Measurements from ENCODE around the gene AMN. TPM values are rescaled to one million over a fixed set of nuclear protein-coding genes. Genes with fewer than 3 reads are reported as not detected.

AMN gene
- polyA plus RNA-seq, 1 donor from 2014 or later: 0.15 TPM

DNA sequence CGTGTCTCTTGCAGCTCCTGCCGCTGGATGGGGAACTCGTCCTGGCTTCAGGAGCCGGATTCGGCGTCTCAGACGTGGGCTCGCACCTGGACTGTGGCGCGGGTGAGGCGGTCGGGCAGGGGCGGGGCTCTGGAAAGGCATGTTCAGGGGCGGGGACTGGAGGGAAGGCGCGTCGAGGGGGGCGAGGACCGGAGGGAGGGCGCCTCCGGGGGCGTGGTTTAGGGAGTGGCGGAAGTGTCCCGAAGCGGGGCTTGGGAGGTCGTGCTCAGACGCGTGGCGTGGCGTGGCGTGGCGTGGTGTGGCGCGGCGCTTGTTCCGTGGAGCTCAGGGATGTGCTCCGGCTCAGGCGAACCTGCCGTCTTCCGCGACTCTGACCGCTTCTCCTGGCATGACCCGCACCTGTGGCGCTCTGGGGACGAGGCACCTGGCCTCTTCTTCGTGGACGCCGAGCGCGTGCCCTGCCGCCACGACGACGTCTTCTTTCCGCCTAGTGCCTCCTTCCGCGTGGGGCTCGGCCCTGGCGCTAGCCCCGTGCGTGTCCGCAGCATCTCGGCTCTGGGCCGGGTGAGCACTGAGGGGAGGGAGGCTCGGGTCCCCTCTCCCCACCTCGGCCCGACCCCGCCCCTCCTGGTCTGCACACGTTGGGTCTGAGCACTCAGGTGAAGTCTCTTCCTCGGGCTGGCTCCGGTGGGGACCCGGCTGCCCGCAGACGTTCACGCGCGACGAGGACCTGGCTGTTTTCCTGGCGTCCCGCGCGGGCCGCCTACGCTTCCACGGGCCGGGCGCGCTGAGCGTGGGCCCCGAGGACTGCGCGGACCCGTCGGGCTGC is 6.2 kb downstream of the AMN start:
- H3K4me2 ChIP-seq (ENCODE audit: low read length): no peak overlapping the region
- no peaks in the 10 kb centered on the region for H3F3A ChIP-seq (ENCODE audit: insufficient read depth, low read length, poor library complexity, severe bottlenecking)
- H3K36me3 ChIP-seq (ENCODE audit: insufficient read depth, low read length): no peaks in the 10 kb centered on the region
- no peak overlapping the region for H3K9ac ChIP-seq (ENCODE audit: low read length)
- TF ChIP-seq EP300 (conservative IDR thresholded peaks at IDR 0.05; ENCODE audit: poor library complexity, severe bottlenecking) (no peak), MXI1 (conservative IDR thresholded peaks at IDR 0.05; ENCODE audit: poor library complexity, severe bottlenecking) (no peak)
- TF ChIP-seq, protein P1, sequence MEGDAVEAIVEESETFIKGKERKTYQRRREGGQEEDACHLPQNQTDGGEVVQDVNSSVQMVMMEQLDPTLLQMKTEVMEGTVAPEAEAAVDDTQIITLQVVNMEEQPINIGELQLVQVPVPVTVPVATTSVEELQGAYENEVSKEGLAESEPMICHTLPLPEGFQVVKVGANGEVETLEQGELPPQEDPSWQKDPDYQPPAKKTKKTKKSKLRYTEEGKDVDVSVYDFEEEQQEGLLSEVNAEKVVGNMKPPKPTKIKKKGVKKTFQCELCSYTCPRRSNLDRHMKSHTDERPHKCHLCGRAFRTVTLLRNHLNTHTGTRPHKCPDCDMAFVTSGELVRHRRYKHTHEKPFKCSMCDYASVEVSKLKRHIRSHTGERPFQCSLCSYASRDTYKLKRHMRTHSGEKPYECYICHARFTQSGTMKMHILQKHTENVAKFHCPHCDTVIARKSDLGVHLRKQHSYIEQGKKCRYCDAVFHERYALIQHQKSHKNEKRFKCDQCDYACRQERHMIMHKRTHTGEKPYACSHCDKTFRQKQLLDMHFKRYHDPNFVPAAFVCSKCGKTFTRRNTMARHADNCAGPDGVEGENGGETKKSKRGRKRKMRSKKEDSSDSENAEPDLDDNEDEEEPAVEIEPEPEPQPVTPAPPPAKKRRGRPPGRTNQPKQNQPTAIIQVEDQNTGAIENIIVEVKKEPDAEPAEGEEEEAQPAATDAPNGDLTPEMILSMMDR (IDR thresholded peaks at IDR 0.05; ENCODE audit: poor library complexity, severe bottlenecking): no peak
- peaks cover 72% of the 10 kb centered on the region for H3K27me3 ChIP-seq (ENCODE audit: insufficient read depth, low read depth, low read length)
- no peaks in the 10 kb centered on the region for H3K9me3 ChIP-seq (ENCODE audit: low read length)
- peak overlapping the region; percentile 59 for H3K4me3 ChIP-seq (ENCODE audit: low read length)
- no peaks in the 10 kb centered on the region for H4K20me1 ChIP-seq (ENCODE audit: insufficient read depth)
- no peaks in the 10 kb centered on the region for H3K9me2 ChIP-seq (ENCODE audit: insufficient read depth, low read length)
- H3K79me2 ChIP-seq (replicated peaks; ENCODE audit: insufficient read depth, low read length): no peaks in the 10 kb centered on the region
- H2AFZ ChIP-seq (ENCODE audit: low read depth, low read length): no peak overlapping the region
- no peak overlapping the region for H3K27ac ChIP-seq (ENCODE audit: low read length)

GRCh38 chr14:102929241-102930137 is 7.0 kb downstream of the AMN start:
- Histone ChIP-seq H3K9me3 (ENCODE audit: low read length) (no peaks in the 10 kb centered on the region), H3K36me3 (ENCODE audit: insufficient read depth, low read length) (no peaks in the 10 kb centered on the region), H3K9me2 (ENCODE audit: insufficient read depth, low read length) (no peaks in the 10 kb centered on the region), H3K9ac (ENCODE audit: low read length) (no peak overlapping the region), H3K4me2 (ENCODE audit: low read length) (no peak overlapping the region), H3K4me3 (ENCODE audit: low read length) (peak overlapping the region; percentile 39), H3K27me3 (ENCODE audit: insufficient read depth, low read depth, low read length) (peaks cover 64% of the 10 kb centered on the region), H3F3A (ENCODE audit: insufficient read depth, low read length, poor library complexity, severe bottlenecking) (no peaks in the 10 kb centered on the region), H3K79me2 (replicated peaks; ENCODE audit: insufficient read depth, low read length) (no peaks in the 10 kb centered on the region), H2AFZ (ENCODE audit: low read depth, low read length) (no peak overlapping the region), H4K20me1 (ENCODE audit: insufficient read depth) (no peaks in the 10 kb centered on the region), H3K27ac (ENCODE audit: low read length) (no peak overlapping the region)
- TF ChIP-seq EP300 (conservative IDR thresholded peaks at IDR 0.05; ENCODE audit: poor library complexity, severe bottlenecking): no peak
- no peak for TF ChIP-seq MXI1 (conservative IDR thresholded peaks at IDR 0.05; ENCODE audit: poor library complexity, severe bottlenecking)
- TF ChIP-seq, protein P2, sequence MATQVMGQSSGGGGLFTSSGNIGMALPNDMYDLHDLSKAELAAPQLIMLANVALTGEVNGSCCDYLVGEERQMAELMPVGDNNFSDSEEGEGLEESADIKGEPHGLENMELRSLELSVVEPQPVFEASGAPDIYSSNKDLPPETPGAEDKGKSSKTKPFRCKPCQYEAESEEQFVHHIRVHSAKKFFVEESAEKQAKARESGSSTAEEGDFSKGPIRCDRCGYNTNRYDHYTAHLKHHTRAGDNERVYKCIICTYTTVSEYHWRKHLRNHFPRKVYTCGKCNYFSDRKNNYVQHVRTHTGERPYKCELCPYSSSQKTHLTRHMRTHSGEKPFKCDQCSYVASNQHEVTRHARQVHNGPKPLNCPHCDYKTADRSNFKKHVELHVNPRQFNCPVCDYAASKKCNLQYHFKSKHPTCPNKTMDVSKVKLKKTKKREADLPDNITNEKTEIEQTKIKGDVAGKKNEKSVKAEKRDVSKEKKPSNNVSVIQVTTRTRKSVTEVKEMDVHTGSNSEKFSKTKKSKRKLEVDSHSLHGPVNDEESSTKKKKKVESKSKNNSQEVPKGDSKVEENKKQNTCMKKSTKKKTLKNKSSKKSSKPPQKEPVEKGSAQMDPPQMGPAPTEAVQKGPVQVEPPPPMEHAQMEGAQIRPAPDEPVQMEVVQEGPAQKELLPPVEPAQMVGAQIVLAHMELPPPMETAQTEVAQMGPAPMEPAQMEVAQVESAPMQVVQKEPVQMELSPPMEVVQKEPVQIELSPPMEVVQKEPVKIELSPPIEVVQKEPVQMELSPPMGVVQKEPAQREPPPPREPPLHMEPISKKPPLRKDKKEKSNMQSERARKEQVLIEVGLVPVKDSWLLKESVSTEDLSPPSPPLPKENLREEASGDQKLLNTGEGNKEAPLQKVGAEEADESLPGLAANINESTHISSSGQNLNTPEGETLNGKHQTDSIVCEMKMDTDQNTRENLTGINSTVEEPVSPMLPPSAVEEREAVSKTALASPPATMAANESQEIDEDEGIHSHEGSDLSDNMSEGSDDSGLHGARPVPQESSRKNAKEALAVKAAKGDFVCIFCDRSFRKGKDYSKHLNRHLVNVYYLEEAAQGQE (IDR thresholded peaks at IDR 0.05; ENCODE audit: borderline replicate concordance): no peak
- TF ChIP-seq, protein P1 (IDR thresholded peaks at IDR 0.05; ENCODE audit: poor library complexity, severe bottlenecking): no peak
- TF ChIP-seq TAF1 (IDR thresholded peaks at IDR 0.05; ENCODE audit: low read depth): no peak
- no peak for TF ChIP-seq EZH2 (IDR thresholded peaks at IDR 0.05; ENCODE audit: borderline replicate concordance, insufficient read depth, low read length, poor library complexity, severe bottlenecking)
- no peak for TF ChIP-seq SMC3 (conservative IDR thresholded peaks at IDR 0.05; ENCODE audit: poor library complexity)
- no peak for TF ChIP-seq POLR2AphosphoS5 (IDR thresholded peaks at IDR 0.05)
- no peak for TF ChIP-seq RAD21 (conservative IDR thresholded peaks at IDR 0.05)
